Stimulated activated CD8-positive, alpha-beta memory T cell treated with anti-CD3 and anti-CD28 coated beads, Interleukin-7, amount 100 ng/mL, for 4 hours (primary cell): ENCODE measurements around the gene TMEM214.
A peak's percentile ranks its signal among the peaks of the same experiment; 100 is the strongest.

Experiments used
- DNase-seq, 2 donors: peaks; one replicate each; pipeline ENCODE4 v3.0.0-alpha.2; 2020; ENCODE audit warnings: low read depth in 2 of 2

Gene TMEM214

DNA sequence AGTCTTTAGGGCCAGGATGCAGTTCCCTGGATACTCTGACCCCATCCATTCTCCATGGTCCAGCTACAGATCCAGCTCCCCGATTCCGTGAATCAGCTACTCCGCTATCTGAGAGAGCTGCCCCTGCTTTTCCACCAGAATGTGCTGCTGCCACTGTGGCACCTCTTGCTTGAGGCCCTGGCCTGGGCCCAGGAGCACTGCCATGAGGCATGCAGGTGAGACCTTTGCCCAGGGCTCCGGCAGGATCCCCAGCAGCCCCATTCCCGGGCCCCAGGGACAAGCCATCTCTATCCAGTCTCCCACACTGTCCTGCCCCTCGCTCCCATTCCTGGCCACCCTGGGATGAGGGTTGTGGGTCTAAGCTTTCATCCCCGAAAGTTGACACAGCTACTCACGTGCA is 7.5 kb downstream of the TMEM214 start:
- DNase-seq, result no peak

DNA sequence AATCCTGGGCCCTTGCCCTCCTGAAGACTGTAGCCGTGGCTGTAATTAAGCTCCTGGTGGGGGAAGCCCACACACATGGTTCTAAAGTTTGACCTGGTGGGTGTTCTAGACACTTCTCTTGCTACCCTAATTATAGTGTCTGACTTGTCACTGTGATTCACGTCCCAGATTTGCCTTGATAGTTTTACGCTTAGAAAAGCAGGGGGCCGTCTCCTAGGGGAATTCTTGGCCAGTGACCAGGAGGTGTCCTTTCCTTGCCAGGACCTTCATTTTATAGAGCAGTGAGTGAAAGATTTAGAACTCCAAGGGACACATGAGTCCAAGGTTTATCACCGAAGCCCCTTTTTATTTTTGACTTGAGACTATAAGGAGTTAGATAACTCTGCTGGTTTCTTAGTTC is 9.0 kb downstream of the TMEM214 start:
- DNase-seq, result no peak

DNA sequence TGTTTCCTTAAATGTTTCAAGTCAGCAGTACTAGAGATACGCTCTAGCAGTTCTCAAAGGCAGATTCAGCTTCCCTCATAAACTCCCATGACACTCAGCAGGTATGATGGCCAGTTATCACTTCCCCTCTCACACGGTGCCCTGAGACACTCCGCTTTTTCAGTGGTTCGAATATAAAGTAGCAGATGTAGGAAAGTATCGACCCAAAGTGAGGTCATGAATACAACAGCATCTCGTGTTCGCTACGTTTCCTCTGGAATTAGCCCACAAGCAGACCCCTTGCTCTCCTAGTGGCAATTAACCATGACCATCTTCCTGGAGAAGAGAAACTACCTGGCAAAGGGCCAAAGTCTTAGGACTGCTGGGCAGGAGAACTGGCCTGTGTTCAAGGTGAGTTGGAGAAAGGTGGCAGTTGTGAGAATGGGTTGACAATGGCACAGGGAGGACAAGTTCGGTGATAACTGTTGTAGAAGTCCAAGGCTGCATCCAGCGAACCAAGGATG is 9.4 kb downstream of the TMEM214 start:
- DNase-seq, result no peak

DNA sequence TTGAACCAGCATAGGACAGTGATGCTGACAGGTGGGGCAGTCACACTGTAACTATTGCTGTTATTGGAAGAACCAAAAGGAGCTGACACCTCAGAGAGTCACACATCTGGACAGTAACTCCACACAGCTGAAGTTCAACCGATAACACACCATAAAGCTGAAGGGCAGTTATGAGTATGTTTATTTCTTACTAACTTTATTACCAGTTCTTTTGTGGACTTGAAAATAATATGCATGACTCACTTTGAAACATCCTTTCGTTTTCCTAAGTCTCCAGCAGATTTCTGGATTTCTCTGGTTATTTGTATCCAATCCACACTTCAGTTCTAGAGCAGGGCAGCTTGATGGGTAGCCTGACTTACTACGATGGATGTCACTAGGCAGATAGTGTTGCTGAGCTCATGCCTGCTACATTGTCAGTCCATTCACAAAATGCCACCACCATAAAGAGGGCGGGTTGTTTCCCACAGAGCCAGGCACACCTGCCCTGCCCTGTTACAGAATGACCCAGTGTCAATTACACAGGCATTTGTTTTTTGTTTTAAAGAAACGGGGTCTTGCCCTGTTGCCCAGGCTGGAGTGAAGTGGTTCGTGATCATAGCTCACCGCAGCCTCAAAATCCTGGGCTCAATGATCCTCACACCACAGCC is 10.3 kb downstream of the TMEM214 start:
- DNase-seq, result no peak

DNA sequence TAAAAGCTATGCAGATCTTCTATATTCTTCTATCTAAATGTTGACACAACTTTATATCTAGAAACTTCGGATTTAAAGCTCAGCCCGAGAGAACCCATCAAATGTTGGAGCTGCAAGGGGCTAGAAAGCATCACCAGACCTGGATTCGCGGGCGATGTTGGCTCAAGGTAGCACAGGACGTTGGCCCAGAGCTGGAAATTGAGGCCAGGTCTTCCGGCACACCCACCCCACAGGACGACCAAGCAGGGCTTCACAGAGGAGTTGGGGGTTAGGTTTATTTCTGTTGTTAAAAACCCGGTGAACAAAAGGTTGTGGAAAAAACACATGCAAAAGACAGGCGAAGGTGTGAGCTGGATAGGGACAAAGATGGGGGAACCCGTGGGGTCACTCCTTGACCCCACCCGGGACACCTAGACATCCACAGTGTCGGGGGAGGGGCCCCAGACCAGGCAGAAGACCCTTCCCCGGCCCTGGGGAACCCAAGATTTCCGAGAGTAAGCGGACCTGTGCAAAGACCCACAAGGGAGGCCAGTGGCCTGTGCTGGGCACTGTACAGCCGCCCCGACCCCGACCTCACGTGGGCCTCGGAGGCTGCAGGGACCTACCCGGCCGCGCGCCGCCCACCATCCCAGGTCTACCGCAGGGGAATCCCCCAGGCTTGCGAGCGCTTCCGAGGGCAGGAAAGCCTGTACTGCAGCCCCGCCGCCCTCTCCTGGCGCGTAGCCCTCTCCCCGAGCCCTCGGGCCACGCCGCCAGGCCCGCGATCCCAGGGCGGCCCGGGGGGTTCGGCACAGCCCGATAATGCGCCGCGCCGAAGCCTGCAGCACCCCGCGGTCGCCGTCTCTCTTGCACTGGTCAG is 16.9 kb downstream of the TMEM214 start:
- peak; percentile 34 to 72 for DNase-seq

DNA sequence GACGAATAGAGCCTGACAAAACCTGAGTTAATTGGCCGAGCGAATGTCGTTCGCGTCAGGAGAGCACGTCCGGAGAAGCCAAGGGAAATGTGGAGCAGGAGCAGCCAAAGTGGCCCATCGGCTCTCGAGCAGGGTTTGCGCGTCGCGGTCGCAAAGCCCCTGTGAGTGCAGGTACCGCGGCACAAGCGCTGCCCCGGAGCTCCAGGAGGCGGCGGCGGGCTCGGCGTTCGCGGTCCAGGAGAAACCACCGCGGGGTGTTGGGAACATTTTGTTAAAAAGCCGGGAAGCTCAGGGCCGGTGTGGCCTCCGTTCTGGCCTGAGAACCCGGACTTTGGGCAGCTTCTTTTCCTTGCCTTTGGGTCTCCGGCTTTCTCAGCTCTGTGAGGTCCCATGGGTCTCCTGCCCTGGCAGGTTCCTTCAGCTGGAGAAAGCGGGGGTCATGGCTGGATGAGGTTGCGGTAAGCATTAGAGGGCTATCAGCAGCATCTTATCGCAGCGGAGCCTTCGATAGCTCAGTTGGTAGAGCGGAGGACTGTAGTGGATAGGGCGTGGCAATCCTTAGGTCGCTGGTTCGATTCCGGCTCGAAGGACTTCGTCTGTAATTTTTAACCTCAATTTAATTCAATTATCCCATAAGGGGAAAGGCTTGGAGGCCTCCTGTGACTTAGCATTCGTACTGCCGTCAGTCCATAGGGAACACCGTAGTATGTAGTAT is 17.7 kb downstream of the TMEM214 start:
- DNase-seq, result peak; percentile 79 to 87

DNA sequence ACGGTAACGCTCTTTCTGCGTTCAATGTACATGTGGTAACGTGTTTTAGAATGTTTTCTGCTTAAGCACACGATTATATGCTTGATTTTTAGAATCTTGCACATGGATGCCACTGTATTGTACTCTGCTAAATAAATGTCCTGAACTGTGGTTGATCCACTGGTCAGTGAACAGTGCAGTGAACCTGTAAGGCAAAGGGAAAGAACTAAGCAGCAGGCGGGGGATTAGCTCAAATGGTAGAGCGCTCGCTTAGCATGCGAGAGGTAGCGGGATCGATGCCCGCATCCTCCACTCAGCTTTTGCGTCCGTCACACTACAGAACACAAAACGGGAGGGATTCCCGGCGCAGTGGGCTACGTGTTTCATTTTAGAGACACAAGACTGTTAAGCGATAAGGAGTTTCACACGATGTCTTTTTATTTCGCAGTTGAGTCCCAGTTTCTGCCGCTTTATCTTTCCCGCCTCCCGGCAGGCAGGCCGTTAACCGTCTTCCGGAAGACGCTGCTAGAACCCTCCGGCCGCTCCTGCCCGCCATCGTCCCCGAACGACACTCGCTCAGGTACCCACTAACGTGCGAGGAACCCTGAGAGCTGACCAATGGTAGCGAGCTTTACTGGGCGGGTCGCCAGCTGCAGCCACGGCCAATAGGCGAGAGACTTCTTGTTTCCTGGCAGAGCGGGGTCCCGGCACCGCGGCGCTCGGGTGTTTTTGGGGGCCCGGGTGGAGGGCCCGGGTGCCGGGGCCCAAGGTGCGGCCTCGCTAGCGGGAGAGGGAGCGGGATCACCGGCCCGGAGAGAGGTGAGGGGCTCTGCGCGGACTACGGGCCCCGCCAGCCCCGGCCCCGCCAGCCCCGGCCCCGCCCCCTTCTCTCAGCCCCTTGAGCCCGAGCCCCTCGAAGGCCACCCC is 18.5 kb downstream of the TMEM214 start, which contains the start of gene AGBL5:
Gene AGBL5 (plus strand): TSS at position 673 of the 906 bp plus-strand sequence. CDS start 1,291 bp downstream, outside the sequence.
- peak; percentile 91 to 93 for DNase-seq

DNA sequence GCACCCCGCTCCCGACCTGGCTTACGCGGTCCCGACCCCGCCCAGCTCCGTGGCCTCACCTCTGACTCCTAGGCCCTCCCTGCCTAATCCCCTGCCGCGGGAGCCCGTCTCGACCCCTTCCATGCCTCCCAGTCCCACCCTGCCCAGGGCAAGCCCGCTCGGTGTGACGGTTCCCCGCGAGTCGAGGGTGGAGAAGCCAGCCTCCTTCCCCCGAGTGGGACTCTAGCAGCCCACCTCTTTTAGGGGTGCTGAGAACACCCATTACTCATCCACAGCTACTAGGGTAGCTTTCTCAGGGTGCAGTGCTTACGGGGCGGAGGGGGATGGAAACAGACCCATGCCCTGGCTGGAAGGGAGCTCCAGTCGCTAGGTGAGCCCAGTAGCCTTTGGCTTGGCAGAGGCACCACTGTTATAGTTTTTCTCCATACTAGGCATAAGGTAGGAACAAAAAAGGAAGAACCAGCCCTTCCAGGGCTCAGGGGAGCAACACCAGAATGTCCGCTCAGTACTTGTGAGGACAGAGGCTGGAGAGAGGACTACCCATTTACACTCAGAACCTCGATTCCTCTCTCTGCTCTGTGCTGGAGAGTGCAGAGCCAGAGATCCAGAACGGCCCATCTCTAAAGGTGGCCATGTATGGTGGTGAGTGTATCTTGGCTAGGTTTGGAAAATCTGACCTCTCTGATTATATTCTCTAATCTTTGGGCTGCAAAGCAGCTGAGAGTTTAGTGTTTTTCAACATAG is 19.3 kb downstream of the TMEM214 start:
- DNase-seq, result no peak

DNA sequence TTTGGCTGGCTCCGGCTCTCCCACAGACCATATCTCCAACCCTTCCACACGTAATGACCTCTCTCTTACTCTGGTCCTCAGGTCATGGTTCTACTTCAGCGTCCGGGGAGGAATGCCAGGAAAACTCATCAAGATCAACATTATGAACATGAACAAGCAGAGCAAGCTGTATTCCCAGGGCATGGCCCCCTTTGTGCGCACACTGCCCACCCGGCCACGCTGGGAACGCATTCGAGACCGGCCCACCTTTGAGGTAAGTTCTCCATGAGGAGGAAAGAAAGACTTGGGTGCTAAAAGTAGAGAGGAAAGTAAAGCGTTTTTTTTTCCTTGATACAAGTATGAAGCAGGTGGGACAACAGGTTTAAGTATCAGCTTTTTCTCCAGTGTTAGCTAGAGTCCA is 20.6 kb downstream of the TMEM214 start:
- no peak for DNase-seq

DNA sequence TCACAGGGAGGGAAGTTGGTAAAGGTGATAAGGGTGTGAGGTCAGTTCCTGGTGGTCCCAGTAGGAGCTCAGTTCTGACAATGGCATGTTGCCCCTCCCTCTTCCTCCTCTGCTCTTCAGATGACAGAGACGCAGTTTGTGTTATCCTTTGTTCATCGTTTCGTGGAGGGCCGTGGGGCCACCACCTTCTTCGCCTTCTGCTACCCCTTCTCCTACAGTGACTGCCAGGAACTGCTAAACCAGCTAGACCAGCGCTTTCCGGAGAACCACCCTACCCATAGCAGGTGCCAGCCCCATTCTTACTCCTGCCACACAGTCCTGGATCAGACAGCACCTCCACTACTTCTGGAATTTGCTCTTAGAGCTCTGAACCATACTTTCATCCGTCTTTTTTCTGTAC is 21.0 kb downstream of the TMEM214 start:
- no peak for DNase-seq

DNA sequence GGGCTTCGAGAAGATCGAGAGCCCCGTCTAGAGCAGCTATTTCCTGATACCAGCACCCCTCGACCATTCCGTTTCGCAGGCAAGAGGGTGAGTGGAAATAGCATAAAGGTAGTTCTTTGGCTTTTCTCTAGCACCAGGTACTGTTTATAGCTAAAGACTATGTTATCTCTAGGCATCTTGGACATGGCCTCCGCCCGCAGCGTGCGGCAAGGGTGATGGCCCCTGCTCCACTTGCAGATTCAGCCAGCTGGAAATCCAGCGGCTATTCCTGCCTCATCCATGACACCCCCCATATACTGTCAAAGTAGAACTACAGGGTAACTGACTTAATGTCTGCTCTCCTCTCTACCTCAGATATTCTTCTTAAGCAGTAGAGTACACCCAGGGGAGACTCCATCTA is 22.0 kb downstream of the TMEM214 start:
- no peak for DNase-seq

DNA sequence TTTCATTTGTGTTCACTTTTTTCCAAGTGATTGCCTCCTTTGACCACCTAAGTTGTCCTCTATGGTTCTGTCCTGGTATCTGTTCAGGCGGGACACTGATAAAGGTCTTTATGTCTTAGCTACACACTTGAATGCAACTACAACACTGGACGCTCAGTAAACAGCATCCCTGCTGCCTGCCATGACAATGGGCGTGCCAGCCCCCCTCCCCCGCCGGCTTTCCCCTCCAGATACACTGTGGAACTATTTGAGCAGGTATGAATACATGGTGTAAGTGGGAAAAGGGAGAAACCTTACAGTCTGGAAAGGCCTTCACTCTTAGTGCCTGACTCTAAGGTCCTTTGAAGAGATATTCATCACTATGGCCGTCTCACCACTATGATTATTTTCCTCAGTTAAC is 24.4 kb downstream of the TMEM214 start:
- DNase-seq, result no peak

DNA sequence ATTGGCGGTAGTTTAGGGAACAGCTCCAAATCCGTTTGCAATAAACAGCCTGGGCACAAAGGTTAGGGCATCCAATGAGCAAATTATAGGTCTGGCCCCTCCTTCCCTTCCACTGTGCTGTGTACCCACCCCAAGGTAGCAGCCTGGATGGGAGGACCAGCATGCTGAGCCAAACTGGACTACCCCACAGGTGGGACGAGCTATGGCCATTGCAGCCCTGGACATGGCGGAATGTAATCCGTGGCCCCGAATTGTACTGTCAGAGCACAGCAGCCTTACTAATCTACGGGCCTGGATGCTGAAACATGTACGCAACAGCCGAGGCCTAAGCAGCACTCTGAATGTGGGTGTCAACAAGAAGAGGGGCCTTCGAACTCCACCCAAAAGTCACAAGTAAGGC is 25.4 kb downstream of the TMEM214 start:
- no peak for DNase-seq

DNA sequence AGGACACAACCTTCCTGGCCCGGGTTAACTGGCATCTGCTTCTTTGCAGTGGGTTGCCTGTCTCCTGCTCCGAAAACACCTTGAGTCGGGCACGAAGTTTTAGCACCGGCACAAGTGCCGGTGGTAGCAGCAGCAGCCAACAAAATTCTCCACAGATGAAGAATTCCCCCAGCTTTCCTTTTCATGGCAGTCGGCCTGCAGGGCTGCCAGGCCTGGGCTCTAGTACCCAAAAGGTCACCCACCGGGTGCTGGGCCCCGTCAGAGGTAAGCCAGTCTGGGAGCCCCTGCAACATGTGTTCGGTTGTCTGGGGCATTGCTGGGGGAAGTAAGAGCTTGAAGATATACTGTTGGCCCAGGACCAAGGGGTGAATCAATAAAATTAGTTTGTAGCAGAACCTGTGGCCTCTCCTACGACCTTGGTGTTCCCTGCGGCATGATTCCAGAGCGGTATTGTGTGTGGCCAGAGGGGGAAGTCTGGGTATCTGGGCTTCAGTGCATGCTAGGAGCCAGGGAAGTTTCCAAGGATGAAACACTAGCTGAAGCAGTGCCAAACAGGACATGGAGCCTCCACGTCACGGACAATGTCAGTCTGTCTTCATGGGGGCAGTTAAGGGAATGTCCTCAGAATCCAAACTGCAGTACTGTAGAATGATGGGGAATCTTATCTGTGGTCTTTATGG is 26.5 kb downstream of the TMEM214 start:
- DNase-seq, result no peak

DNA sequence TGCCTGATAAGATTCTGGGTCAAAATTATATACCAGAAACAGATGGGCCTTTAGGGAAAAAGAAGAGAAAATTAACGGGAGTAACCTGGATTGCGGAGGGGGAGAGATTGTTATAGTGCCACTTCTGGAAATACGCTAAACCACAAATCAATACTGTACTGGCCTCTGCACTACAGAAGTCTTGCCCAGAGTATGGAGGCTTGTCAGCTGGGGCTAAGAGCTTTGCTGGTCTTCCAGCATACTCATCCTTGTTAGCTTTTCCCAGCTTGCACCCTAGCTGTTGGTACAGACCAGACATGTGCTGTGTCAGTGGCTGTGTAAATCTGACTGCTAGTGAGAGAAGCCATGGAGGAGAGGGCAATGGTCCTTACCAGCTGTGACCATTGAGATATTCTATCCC is 27.6 kb downstream of the TMEM214 start:
- DNase-seq, result no peak

DNA sequence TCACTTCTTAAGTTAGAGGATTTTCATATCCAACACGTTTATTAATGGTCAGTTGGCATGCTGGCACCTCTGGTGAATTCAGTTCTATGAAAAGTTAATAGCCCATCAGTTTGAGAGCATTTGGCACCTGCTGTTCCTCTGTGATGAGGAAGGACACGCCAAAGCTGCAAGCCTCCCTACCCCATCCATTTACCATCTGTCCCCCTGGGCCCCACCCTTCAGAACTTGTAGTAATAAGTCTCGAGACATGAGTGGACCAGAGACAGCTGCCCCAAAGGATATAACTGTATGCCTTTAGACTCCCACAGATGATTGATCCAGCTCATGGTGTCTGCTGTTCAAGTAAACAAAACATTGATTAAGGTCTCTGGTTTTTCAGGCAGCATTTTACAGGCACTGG is 32.4 kb downstream of the TMEM214 start:
- no peak for DNase-seq

DNA sequence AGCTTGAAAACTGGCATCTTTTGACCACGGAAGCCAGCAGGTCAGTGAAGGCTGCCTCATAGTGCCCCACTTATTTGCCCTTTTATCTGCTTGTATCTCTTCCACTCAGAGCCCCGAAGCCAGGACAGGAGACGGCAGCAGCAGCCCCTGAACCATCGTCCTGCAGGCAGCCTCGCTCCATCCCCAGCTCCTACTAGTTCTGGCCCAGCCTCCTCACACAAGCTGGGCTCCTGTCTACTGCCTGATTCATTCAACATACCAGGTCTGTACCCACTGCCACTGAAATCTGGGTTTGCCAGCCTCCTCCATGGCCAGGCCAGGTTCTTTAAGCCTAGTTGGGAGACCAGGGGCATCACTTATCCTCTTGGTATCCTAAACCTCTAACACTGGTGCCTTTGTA is 34.6 kb downstream of the TMEM214 start:
- DNase-seq, result no peak

DNA sequence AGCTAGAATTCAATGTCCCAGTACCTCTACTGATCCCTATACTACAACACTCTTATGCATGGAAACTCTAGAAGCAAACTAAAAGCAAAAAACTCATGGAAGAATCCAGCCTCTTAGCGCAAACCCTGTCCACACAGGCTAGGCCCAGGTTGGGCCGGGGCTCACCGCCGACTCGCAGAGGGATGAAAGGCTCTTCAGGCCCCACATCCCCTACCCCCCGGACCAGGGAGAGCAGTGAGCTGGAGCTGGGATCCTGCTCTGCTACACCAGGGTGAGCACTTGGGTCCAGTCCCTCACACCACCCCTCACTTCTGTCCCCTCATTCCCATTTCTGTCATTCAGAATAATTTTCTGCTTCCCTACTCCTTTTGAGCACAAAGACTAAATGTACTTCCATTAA is 36.7 kb downstream of the TMEM214 start:
- no peak for DNase-seq

DNA sequence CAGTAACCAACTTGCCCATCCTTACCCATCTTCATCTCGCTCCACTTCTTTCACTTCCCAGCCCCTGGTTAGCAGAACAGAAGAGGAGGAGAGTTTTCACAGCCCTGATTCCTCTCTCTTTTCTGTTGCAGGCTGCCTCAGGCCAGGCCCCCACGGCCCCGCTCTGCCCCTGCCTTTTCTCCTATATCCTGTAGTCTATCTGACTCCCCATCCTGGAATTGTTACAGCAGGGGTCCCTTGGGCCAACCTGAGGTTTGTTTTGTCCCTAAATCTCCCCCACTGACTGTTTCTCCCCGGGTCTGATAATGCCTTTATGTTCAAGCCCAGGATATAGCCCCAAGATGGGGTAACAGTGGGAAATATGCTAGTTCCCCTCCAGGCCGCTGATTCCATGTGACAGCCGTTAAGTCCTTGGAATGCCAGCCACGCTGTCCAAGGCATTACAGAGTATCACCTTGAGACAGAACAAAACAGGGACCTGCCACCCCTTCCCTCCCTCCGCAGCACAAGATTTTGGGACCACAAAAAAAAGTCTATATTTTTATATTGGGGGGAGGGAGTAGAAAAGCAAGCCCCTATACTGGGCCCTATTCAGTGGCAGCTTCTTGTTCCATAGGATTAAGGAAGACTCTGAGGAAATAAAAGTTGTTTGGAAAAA is 37.3 kb downstream of the TMEM214 start:
- DNase-seq, result no peak
